ENCODE results near the gene EIF1.

DNA sequence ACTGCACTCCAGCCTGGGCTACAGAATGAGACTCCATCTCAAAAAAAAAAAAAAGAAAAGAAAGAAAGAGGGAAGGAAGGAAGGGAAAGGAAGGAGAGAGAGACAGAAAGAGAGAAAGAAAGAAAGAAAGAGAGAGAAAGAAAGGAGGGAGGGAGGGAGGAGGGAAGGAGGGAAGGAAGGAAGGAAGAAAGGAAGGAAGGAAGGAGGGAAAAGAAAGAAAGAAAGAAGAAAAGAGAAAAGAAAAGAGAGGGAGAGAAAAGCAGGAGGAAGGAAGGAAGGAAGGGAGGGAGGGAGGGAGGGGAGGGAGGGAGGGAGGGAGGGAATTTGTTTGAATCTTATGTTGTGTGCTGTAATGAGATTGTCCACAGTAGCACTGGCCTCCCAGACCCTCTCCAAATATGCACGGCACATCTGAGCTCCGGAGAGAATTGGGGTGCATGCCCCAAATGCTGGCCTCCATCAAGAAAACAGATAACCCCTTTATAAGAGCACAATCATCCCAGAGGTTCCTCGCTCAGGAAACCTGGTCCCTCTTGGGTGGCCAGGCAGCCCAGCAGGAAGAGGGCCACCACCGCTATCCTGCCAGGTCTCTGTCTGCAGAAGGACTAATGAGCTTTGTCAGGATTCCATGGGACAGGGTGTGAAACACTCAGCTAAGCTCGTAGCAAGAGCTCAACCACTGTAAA is 8.8 kb upstream of the EIF1 start:
- TF ChIP-seq EZH2 (IDR thresholded peaks at IDR 0.05; ENCODE audit: borderline replicate concordance), result no peak
- TF ChIP-seq, protein P1, sequence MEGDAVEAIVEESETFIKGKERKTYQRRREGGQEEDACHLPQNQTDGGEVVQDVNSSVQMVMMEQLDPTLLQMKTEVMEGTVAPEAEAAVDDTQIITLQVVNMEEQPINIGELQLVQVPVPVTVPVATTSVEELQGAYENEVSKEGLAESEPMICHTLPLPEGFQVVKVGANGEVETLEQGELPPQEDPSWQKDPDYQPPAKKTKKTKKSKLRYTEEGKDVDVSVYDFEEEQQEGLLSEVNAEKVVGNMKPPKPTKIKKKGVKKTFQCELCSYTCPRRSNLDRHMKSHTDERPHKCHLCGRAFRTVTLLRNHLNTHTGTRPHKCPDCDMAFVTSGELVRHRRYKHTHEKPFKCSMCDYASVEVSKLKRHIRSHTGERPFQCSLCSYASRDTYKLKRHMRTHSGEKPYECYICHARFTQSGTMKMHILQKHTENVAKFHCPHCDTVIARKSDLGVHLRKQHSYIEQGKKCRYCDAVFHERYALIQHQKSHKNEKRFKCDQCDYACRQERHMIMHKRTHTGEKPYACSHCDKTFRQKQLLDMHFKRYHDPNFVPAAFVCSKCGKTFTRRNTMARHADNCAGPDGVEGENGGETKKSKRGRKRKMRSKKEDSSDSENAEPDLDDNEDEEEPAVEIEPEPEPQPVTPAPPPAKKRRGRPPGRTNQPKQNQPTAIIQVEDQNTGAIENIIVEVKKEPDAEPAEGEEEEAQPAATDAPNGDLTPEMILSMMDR (IDR thresholded peaks at IDR 0.05; ENCODE audit: poor library complexity), result no peak
